ENCODE measurements around the gene NENF. TPM values are rescaled to one million over a fixed set of nuclear protein-coding genes. Genes with fewer than 3 reads are reported as not detected.
A peak's percentile ranks its signal among the peaks of the same experiment; 100 is the strongest.

NENF gene
- total RNA-seq, 2 donors from 2014 or later = 43.9 to 49.7 TPM

GRCh38 chr1:212442408-212442807, 9.7 kb downstream of the NENF start:
- Mint-ChIP-seq H3K36me3 (ENCODE audit: low read depth) (peaks cover 32% of the 10 kb centered on the region), H3K4me3 (no peak overlapping the region), H3K9me3 (no peaks in the 10 kb centered on the region), H3K27ac (no peak overlapping the region), H3K4me1 (no peaks in the 10 kb centered on the region), H3K27me3 (no peaks in the 10 kb centered on the region)
- no peak for ATAC-seq (replicated peaks)

GRCh38 chr1:212446333-212446732, 13.6 kb downstream of the NENF start:
- no peak for ATAC-seq (replicated peaks)
- Mint-ChIP-seq H3K9me3 (no peaks in the 10 kb centered on the region), H3K27ac (no peak overlapping the region), H3K27me3 (no peaks in the 10 kb centered on the region), H3K36me3 (ENCODE audit: low read depth) (peaks cover 32% of the 10 kb centered on the region), H3K4me3 (no peak overlapping the region), H3K4me1 (no peaks in the 10 kb centered on the region)

GRCh38 chr1:212447478-212447877, 14.8 kb downstream of the NENF start:
- H3K9me3 Mint-ChIP-seq = no peaks in the 10 kb centered on the region
- H3K36me3 Mint-ChIP-seq (ENCODE audit: low read depth) = peaks cover 28% of the 10 kb centered on the region
- H3K4me3 Mint-ChIP-seq = no peak overlapping the region
- H3K4me1 Mint-ChIP-seq = peaks cover 2% of the 10 kb centered on the region
- H3K27me3 Mint-ChIP-seq = no peaks in the 10 kb centered on the region
- no peak for ATAC-seq (replicated peaks)
- no peak overlapping the region for H3K27ac Mint-ChIP-seq

GRCh38 chr1:212450331-212450881, 17.7 kb downstream of the NENF start:
- Mint-ChIP-seq H3K9me3 (no peaks in the 10 kb centered on the region), H3K4me1 (peaks cover 4% of the 10 kb centered on the region), H3K4me3 (no peak overlapping the region), H3K36me3 (ENCODE audit: low read depth) (peaks cover 13% of the 10 kb centered on the region), H3K27me3 (no peaks in the 10 kb centered on the region), H3K27ac (no peak overlapping the region)
- ATAC-seq (replicated peaks) = no peak

- ATAC-seq (replicated peaks) = no peak
- Mint-ChIP-seq H3K4me3 (no peak overlapping the region), H3K4me1 (peaks cover 4% of the 10 kb centered on the region), H3K27me3 (no peaks in the 10 kb centered on the region), H3K36me3 (ENCODE audit: low read depth) (peaks cover under 1% of the 10 kb centered on the region), H3K27ac (no peak overlapping the region), H3K9me3 (no peaks in the 10 kb centered on the region)
Observed at GRCh38 chr1:212451416-212452322, 18.9 kb downstream of the NENF start.

GRCh38 chr1:212452323-212453155, 19.8 kb downstream of the NENF start:
- no peaks in the 10 kb centered on the region for H3K9me3 Mint-ChIP-seq
- no peak overlapping the region for H3K27ac Mint-ChIP-seq
- H3K4me3 Mint-ChIP-seq = no peak overlapping the region
- H3K4me1 Mint-ChIP-seq = peaks cover 4% of the 10 kb centered on the region
- H3K36me3 Mint-ChIP-seq (ENCODE audit: low read depth) = no peaks in the 10 kb centered on the region
- no peak for ATAC-seq (replicated peaks)
- H3K27me3 Mint-ChIP-seq = no peaks in the 10 kb centered on the region

GRCh38 chr1:212453156-212453857, 20.6 kb downstream of the NENF start:
- Mint-ChIP-seq H3K9me3 (no peaks in the 10 kb centered on the region), H3K36me3 (ENCODE audit: low read depth) (no peaks in the 10 kb centered on the region), H3K27ac (no peak overlapping the region), H3K4me1 (peaks cover 4% of the 10 kb centered on the region), H3K4me3 (no peak overlapping the region), H3K27me3 (no peaks in the 10 kb centered on the region)
- no peak for ATAC-seq (replicated peaks)

- H3K4me3 Mint-ChIP-seq = no peak overlapping the region
- no peaks in the 10 kb centered on the region for H3K27me3 Mint-ChIP-seq
- no peaks in the 10 kb centered on the region for H3K36me3 Mint-ChIP-seq (ENCODE audit: low read depth)
- ATAC-seq (replicated peaks) = no peak
- no peak overlapping the region for H3K27ac Mint-ChIP-seq
- peaks cover 4% of the 10 kb centered on the region for H3K4me1 Mint-ChIP-seq
- no peaks in the 10 kb centered on the region for H3K9me3 Mint-ChIP-seq
Observed at GRCh38 chr1:212454741-212455140, 22.0 kb downstream of the NENF start.

GRCh38 chr1:212455401-212455800, 22.7 kb downstream of the NENF start:
- Mint-ChIP-seq H3K4me3 (no peak overlapping the region), H3K9me3 (no peaks in the 10 kb centered on the region), H3K27ac (no peak overlapping the region), H3K36me3 (ENCODE audit: low read depth) (no peaks in the 10 kb centered on the region), H3K4me1 (peaks cover 4% of the 10 kb centered on the region), H3K27me3 (no peaks in the 10 kb centered on the region)
- no peak for ATAC-seq (replicated peaks)

GRCh38 chr1:212455803-212456528, 23.2 kb downstream of the NENF start:
- Mint-ChIP-seq H3K27ac (no peak overlapping the region), H3K4me3 (no peak overlapping the region), H3K9me3 (no peaks in the 10 kb centered on the region), H3K36me3 (ENCODE audit: low read depth) (no peaks in the 10 kb centered on the region), H3K4me1 (peaks cover 4% of the 10 kb centered on the region), H3K27me3 (no peaks in the 10 kb centered on the region)
- ATAC-seq (replicated peaks) = peak; percentile 75

- H3K4me1 Mint-ChIP-seq = no peaks in the 10 kb centered on the region
- H3K27me3 Mint-ChIP-seq = no peaks in the 10 kb centered on the region
- peak; percentile 31 for ATAC-seq (replicated peaks)
- no peaks in the 10 kb centered on the region for H3K36me3 Mint-ChIP-seq (ENCODE audit: low read depth)
- H3K4me3 Mint-ChIP-seq = no peak overlapping the region
- H3K9me3 Mint-ChIP-seq = no peaks in the 10 kb centered on the region
- H3K27ac Mint-ChIP-seq = no peak overlapping the region
Observed at GRCh38 chr1:212457740-212458338, 25.1 kb downstream of the NENF start.

- H3K9me3 Mint-ChIP-seq = no peaks in the 10 kb centered on the region
- H3K4me3 Mint-ChIP-seq = no peak overlapping the region
- no peaks in the 10 kb centered on the region for H3K4me1 Mint-ChIP-seq
- H3K27ac Mint-ChIP-seq = no peak overlapping the region
- no peak for ATAC-seq (replicated peaks)
- no peaks in the 10 kb centered on the region for H3K36me3 Mint-ChIP-seq (ENCODE audit: low read depth)
- H3K27me3 Mint-ChIP-seq = no peaks in the 10 kb centered on the region
Observed at GRCh38 chr1:212458817-212459216, 26.1 kb downstream of the NENF start.

- H3K4me3 Mint-ChIP-seq = no peak overlapping the region
- no peak for ATAC-seq (replicated peaks)
- H3K27me3 Mint-ChIP-seq = no peaks in the 10 kb centered on the region
- H3K36me3 Mint-ChIP-seq (ENCODE audit: low read depth) = no peaks in the 10 kb centered on the region
- H3K27ac Mint-ChIP-seq = no peak overlapping the region
- no peaks in the 10 kb centered on the region for H3K9me3 Mint-ChIP-seq
- H3K4me1 Mint-ChIP-seq = no peaks in the 10 kb centered on the region
Observed at GRCh38 chr1:212459656-212460055, 26.9 kb downstream of the NENF start.
